ENCODE measurements around the gene GRIA4.
A peak's percentile ranks its signal among the peaks of the same experiment; 100 is the strongest.

The GRIA4 gene

GRCh38 chr11:105609832-105610781, at the start of gene GRIA4:
Gene GRIA4 (plus strand): TSS chr11:105610073. CDS start chr11:105610998, 925 bp downstream.
- DNase-seq = peak; percentile 69

DNA sequence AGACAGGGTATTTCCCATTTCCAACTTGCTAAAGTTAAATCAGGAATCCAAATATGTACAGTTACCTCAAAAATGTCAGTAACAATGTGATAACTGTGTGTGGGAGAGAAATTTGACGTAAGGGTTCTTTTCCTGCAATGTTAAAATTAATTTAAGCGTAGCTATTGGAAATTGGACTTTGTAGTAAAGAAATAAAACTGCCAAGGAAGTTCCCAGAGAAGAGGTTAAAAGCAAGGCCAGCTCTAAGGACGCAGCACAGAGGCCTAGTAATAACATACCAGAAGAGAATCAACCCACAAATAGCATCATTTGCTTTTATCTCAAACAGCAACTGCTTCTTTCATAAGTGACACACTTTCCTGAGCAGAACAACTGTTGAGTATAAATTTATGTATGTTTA, 36.8 kb upstream of the GRIA4 start:
- no peak for DNase-seq

- DNase-seq = no peak
These were observed 34.9 kb upstream of the GRIA4 start for GRCh38 chr11:105574974-105575373.

DNA sequence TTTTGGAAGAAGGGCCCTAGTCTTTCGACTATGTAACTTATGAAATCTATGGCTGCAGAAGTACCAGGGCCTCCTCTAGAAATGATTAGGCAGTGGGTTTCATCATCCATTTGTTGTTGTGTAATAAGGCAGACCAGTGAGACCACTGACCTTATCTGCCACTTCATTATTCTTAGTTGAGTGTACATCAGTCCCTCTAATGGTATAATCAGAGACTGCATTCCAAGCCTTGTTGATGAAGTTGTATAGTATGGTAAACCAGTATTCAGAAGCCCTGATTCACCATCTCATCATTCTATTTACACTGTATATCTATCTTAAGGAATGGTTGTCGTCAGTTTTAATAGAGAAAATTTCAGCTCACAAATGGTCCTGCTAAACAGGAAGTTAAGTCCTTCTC, 32.2 kb upstream of the GRIA4 start:
- DNase-seq = no peak

GRCh38 chr11:105579111-105579510, 30.8 kb upstream of the GRIA4 start:
- no peak for DNase-seq

- no peak for DNase-seq
These were observed 27.4 kb upstream of the GRIA4 start for GRCh38 chr11:105582497-105582896.

- no peak for DNase-seq
These were observed 21.9 kb upstream of the GRIA4 start for GRCh38 chr11:105588001-105588400.

DNA sequence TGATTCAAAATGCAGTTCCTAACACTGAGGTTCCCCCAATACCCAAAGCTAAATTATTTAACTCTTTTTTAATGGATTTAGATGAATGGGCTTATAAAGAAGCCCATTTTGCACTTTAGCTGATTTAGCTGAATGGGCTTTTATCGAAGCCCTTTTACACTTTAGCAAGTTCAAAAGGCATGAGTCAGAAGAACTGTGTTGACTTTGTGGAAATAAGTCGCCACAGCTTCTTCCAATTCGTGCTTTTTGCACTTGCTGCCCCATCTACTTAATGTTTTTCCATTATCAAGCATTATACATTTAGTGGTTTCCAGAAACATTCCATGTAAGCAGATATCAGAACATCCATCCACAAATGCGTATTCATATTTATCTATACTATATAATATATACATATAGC, 20.5 kb upstream of the GRIA4 start:
- DNase-seq = no peak

DNA sequence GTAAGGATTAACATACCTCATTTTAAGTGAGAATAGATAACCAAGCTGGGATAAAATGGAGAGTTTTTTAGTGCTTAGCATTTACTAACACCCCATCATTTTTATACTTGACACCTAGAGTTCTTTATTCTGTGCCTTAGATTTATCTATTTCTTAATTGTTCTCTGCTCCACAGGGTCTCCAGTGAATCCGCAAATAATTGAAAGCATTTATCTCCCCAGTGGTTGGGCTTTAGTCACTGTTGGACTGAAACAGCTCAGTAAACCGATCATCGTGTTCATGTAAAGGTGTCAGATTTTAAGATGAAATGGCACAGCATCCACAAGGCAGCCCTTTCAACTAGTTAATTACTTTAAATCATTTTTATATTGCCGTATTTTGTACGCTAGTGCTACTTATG, 17.8 kb upstream of the GRIA4 start:
- no peak for DNase-seq

- DNase-seq = no peak
These were observed 11.5 kb upstream of the GRIA4 start for GRCh38 chr11:105598371-105598770.

DNA sequence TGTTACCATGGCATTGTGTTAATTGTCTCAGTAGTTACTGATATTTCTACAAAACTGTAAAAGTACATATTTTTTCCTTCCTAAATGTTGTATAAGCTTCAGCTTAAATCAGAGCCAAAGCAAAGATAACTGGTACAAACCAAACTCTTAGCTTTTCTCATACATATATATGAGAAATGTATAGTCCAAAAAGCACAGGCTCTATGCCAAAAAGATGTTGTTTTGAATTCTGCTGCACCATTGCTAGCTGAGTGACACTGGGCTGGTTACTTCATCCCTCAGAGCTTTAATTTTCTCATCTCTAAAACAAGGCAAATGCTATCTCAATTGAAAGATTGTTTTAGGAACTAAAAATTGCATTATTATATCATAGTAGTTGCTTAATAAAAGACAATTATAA, 6.7 kb upstream of the GRIA4 start:
- no peak for DNase-seq

DNA sequence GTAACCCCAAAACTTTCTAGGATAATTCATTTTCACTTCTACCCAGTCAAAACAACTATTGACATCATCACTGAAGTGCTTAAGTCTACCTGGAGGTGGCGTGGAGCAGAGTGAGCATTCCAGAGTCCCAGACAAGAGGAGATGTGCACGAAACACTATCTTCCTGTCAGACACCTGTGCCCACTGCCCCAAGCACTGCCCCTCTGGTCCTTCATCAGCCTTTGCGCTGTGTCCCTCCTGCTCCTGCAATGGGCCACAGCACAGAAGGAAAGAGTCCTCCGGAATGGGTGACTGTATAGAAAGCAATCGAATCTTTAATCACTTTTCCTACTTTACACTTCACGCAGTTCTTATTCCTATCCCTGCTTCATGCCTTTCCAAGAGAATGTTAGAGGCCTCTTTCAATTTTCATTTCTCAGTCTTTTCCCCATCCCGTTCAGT, 512 bp upstream of the GRIA4 start:
- peak; percentile 16 for DNase-seq

GRCh38 chr11:105610871-105611571, 1.1 kb downstream of the GRIA4 start:
- DNase-seq = no peak

DNA sequence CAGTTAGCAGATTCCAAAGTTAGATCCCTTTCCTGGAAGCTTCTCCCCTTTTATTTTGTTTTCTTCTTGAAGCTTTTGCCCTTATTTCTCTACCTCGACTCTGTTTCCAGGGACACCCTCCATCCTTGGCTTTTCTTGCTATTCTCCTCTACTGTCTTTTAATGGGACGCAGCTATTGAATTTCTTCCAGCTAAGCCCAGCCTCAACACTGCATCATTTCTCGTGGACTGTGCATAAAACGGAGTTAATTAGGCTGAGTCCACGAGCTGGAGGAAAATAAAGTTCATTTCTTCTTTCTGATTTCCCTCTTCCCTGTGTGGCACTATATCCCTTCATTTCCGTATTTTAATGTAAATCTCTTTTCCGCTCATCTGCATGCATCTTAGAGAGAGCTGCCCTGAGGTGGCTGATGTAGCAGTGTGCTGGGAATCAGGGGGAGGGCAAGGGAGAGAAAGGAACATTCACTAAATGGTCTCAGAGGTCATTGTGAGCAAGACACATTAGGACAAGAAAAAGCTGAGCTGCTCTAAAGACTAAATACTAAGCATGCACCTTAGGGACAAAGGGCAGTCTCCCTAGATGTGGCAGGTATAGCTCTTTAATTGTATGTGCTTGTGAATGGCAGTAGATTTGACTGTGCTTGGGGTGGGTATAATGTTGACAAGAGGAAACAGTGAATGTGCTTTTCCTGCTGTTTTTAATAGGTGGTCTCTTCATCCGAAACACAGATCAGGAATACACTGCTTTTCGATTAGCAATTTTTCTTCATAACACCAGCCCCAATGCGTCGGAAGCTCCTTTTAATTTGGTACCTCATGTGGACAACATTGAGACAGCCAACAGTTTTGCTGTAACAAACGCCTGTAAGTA, 1.9 kb downstream of the GRIA4 start:
- DNase-seq = no peak

- no peak for DNase-seq
These were observed 2.9 kb downstream of the GRIA4 start for GRCh38 chr11:105612771-105613170.

DNA sequence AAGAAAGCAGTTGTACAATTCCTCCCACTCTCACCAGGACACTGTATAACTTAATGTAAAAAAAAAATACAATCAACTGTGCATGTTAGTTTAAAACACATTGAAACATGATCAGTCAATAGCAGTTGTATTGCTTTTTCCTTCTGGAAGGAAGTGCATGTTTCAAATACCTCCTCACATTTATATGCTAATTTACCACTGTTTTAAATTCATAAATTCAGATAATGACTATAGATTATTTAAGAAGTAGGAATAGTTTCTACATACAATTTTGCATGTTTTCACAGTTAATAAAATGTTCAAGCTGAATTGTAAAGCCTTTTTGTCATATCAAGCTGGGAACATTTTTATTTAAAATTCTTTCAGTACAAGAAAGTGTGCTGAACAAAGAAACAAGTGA, 3.3 kb downstream of the GRIA4 start:
- no peak for DNase-seq

GRCh38 chr11:105618343-105618955, 8.6 kb downstream of the GRIA4 start:
- DNase-seq = no peak

GRCh38 chr11:105619556-105619955, 9.7 kb downstream of the GRIA4 start:
- no peak for DNase-seq

- no peak for DNase-seq
These were observed 12.1 kb downstream of the GRIA4 start for GRCh38 chr11:105622016-105622415.

DNA sequence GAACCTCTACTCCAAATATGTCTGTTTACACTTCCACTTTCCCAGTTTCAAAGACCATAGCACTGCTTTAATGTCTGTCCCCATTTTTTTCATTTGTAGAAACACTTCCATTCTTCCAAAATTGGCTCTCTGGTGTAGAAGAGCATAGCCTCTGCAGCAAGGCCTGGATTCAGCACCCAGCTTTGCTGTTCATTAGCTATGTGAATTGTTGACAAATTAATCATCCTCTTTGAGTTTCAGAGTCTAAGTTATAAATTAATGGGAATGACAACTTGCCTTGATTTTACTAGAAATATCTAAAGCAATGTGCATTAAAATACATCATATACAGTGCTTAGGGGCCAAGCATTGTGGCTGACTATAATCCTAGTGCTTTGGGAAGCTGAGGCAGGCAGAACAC, 22.4 kb downstream of the GRIA4 start:
- no peak for DNase-seq

DNA sequence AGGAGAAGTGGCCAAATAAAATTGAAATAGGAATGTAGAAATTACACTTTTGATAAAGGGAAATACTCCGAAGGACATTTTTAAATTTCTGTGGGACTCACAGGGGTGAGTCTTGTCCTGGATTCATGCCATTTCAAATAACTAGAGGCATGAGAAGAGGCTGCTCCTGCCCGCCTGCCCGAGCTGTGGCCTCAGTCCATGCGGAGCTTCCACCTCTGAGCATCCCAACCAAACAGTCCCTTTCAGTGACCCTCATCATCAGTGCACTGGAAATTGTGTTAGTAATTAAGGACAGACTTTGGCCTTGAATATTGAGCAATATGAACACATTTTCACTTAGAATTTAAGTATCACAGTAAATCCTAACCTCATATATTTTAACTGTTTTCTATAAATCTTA, 25.6 kb downstream of the GRIA4 start:
- DNase-seq = no peak

DNA sequence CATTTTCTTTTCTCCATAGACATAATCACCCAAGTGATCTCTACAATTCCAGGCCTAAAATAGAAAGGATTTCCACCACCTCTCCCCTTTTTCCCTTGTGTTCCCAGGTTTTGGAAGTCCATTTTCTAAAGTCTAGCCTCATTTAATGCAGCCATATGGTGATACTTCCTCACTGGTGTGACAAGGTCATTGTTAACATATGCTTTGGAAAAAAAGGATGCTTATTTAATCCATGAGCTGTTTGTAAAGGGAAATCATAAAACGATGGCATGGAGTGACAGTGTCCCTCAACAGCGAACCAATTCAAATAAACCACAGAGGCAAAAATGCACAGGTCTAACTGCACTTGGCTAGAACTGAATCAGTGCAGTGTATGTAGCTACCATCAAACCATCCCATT, 26.6 kb downstream of the GRIA4 start:
- DNase-seq = no peak

GRCh38 chr11:105639527-105639926, 29.7 kb downstream of the GRIA4 start:
- no peak for DNase-seq
